ENCODE measurements around the gene UNK.

- TF ChIP-seq REST (IDR thresholded peaks at IDR 0.05; ENCODE audit: insufficient read depth in 1 of 2, low read depth in 2 of 2, low read length in 2 of 2), result no peak
- TF ChIP-seq SIN3A (IDR thresholded peaks at IDR 0.05; ENCODE audit: borderline replicate concordance, insufficient read depth, low read length), result no peak
- TF ChIP-seq POLR2AphosphoS5 (IDR thresholded peaks at IDR 0.05; ENCODE audit: low read depth, low read length), result no peak
These were observed 35.8 kb downstream of the UNK start for GRCh38 chr17:75820094-75821080.
